ENCODE measurements around the gene SPEM1. TPM values are rescaled to one million over a fixed set of nuclear protein-coding genes. Genes with fewer than 3 reads are reported as not detected.
"Not testable (repeated sequence)": the region's sequence is repeated elsewhere in the genome, so short reads cannot be mapped to it uniquely, and the experiment has no call there.

The SPEM1 gene
- polyA plus RNA-seq, 3 donors = not detected

DNA sequence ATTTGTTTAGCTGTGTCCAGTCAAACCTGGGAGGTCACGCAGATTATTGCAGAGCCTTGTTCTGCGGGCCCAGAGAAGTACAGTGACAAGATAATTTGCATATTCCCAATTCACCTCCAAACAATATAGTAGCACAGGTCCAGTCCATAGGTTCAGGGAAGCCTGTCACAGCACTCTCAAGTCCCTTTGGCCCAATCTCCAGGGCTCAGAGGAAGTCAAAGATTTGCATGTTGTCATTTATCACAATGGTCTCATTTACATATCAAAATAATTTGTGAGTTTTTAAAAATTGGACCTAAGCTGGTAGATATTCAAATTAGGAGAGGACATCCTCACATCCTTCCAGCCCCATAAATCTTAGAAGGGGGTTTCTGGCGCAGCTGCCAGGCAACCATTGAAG lies 47.4 kb downstream of the SPEM1 start:
- no peak for DNase-seq (ENCODE audit: low read depth in 3 of 3, low spot score in 2 of 3)

DNA sequence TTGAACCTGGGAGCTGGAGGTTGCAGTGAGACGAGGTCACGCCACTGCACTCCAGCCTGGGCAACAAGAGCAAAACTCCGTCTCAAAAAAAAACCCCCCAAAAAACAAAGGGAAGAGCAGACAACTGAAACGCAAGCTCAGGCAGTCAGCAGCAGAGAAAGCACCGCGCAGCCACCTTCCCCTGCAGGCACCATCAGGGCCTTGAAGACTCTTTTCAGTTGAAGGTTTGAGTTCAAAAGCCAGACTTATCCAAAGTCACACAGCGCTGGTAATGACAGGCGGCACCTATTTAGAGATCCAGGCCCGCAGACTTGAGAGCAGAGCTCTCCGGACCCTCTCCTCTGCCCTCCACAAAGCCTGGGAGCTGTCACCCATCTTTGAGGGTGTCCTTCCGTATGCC lies 48.2 kb downstream of the SPEM1 start:
- no peak for DNase-seq (ENCODE audit: low read depth in 3 of 3, low spot score in 2 of 3)

GRCh38 chr17:7468804-7469389 lies 48.8 kb downstream of the SPEM1 start:
- no peak for DNase-seq (ENCODE audit: low read depth in 3 of 3, low spot score in 2 of 3)

- not testable (repeated sequence) for DNase-seq (ENCODE audit: low read depth in 3 of 3, low spot score in 2 of 3)
Measured at GRCh38 chr17:7469843-7470242, 49.7 kb downstream of the SPEM1 start.

DNA sequence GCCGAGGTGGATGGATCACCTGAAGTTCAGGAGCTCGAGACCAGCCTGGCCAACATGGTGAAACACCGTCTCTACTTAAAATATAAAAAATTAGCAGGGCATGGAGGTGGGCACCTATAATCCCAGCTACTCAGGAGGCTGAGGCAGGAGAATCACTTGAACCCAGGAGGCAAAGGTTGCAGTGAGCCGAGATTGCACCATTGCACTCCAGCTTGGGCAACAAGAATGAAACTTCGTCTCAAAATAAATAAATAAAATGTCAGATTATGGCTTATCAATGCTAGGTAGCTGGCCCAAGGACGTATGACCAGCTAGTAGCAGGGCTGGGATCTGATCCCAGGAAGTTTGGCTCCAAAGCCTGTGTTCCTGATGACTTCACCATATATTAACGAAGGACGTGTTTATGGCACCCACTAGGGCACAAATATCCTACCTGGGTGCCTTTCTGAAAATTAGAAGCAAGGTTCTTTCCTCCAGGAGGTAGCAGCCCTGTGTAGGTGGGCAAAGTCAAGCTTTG lies 50.4 kb downstream of the SPEM1 start:
- DNase-seq (ENCODE audit: low read depth in 3 of 3, low spot score in 2 of 3) = not testable (repeated sequence)

Other genes with a start within 250 kb of the SPEM1 start
- gene ASGR1, start 241.0 kb upstream of the SPEM1 start, polyA plus RNA-seq (ENCODE audit: insufficient read length in 3 of 3) = 1 to 10 TPM; 5.3 to 6.7 (median 5.7) TPM
- 10 to 100 TPM; 22.5 to 25.2 (median 22.8) TPM for gene DLG4, start 200.5 kb upstream of the SPEM1 start, polyA plus RNA-seq (ENCODE audit: insufficient read length in 3 of 3)
- 100 to 1,000 TPM; 371 to 476 (median 439) TPM for gene ACADVL, start 200.4 kb upstream of the SPEM1 start, polyA plus RNA-seq (ENCODE audit: insufficient read length in 3 of 3)
- gene DVL2, start 185.8 kb upstream of the SPEM1 start, polyA plus RNA-seq (ENCODE audit: insufficient read length in 3 of 3) = 10 to 100 TPM; 44.4 to 52.4 (median 44.8) TPM
- 10 to 100 TPM; 51.1 to 60.7 (median 53.7) TPM for gene PHF23, start 180.9 kb upstream of the SPEM1 start, polyA plus RNA-seq (ENCODE audit: insufficient read length in 3 of 3)
- 100 to 1,000 TPM; 466 to 495 (median 468) TPM for gene GABARAP, start 177.9 kb upstream of the SPEM1 start, polyA plus RNA-seq (ENCODE audit: insufficient read length in 3 of 3)
- gene CTDNEP1, start 168.6 kb upstream of the SPEM1 start, polyA plus RNA-seq (ENCODE audit: insufficient read length in 3 of 3) = 100 to 1,000 TPM; 142 to 144 (median 142) TPM
- 10 to 100 TPM; 48.1 to 53.1 (median 51.8) TPM for gene ELP5, start 168.1 kb upstream of the SPEM1 start, polyA plus RNA-seq (ENCODE audit: insufficient read length in 3 of 3)
- gene CLDN7, start 157.8 kb upstream of the SPEM1 start, polyA plus RNA-seq (ENCODE audit: insufficient read length in 3 of 3) = 10 to 100 TPM; 37.3 to 47.0 (median 46.1) TPM
- 1 to 10 TPM; 1.6 to 2.2 (median 2.0) TPM for gene SLC2A4, start 138.6 kb upstream of the SPEM1 start, polyA plus RNA-seq (ENCODE audit: insufficient read length in 3 of 3)
- gene YBX2, start 125.7 kb upstream of the SPEM1 start, polyA plus RNA-seq (ENCODE audit: insufficient read length in 3 of 3) = 1 to 10 TPM; 1.8 to 3.1 (median 2.8) TPM
- gene EIF5A, start 112.7 kb upstream of the SPEM1 start, polyA plus RNA-seq (ENCODE audit: insufficient read length in 3 of 3) = 100 to 1,000 TPM; 280 to 329 (median 326) TPM
- 10 to 100 TPM; 85.8 to 96.1 (median 87.8) TPM for gene GPS2, start 105.0 kb upstream of the SPEM1 start, polyA plus RNA-seq (ENCODE audit: insufficient read length in 3 of 3)
- gene NEURL4, start 91.0 kb upstream of the SPEM1 start, polyA plus RNA-seq (ENCODE audit: insufficient read length in 3 of 3) = 10 to 100 TPM; 23.4 to 27.7 (median 24.7) TPM
- gene ACAP1, start 83.8 kb upstream of the SPEM1 start, polyA plus RNA-seq (ENCODE audit: insufficient read length in 3 of 3) = 1 to 10 TPM; 4.6 to 6.0 (median 5.7) TPM
- 10 to 100 TPM; 11.7 to 12.7 (median 11.7) TPM for gene KCTD11, start 68.2 kb upstream of the SPEM1 start, polyA plus RNA-seq (ENCODE audit: insufficient read length in 3 of 3)
- not detected for gene TMEM95, start 65.2 kb upstream of the SPEM1 start, polyA plus RNA-seq (ENCODE audit: insufficient read length in 3 of 3)
- gene TNK1, start 39.2 kb upstream of the SPEM1 start, polyA plus RNA-seq (ENCODE audit: insufficient read length in 3 of 3) = 1 to 10 TPM; 4.4 to 5.2 (median 4.8) TPM
- gene PLSCR3, start 25.8 kb upstream of the SPEM1 start, polyA plus RNA-seq (ENCODE audit: insufficient read length in 3 of 3) = 10 to 100 TPM; 24.3 to 30.9 (median 28.6) TPM
- 10 to 100 TPM; 82.4 to 93.2 (median 86.5) TPM for gene TMEM256, start 16.2 kb upstream of the SPEM1 start, polyA plus RNA-seq (ENCODE audit: insufficient read length in 3 of 3)
- 10 to 100 TPM; 16.8 to 18.6 (median 18.2) TPM for gene NLGN2, start 12.5 kb upstream of the SPEM1 start, polyA plus RNA-seq (ENCODE audit: insufficient read length in 3 of 3)
- gene SPEM2, start 5.3 kb downstream of the SPEM1 start, polyA plus RNA-seq (ENCODE audit: insufficient read length in 3 of 3) = not detected
- not detected for gene SPEM3, start 8.5 kb downstream of the SPEM1 start, polyA plus RNA-seq (ENCODE audit: insufficient read length in 3 of 3)
- 1 to 10 TPM; 3.6 to 4.4 (median 4.2) TPM for gene TMEM102, start 15.1 kb downstream of the SPEM1 start, polyA plus RNA-seq (ENCODE audit: insufficient read length in 3 of 3)
- 1 to 10 TPM; 5.5 to 6.8 (median 6.6) TPM for gene FGF11, start 19.2 kb downstream of the SPEM1 start, polyA plus RNA-seq (ENCODE audit: insufficient read length in 3 of 3)
- 10 to 100 TPM; 10.1 to 11.0 (median 10.9) TPM for gene CHRNB1, start 24.7 kb downstream of the SPEM1 start, polyA plus RNA-seq (ENCODE audit: insufficient read length in 3 of 3)
- gene ZBTB4, start 59.3 kb downstream of the SPEM1 start, polyA plus RNA-seq (ENCODE audit: insufficient read length in 3 of 3) = 10 to 100 TPM; 35.9 to 38.0 (median 37.6) TPM
- under 1 TPM in 1 of 3 donors, not detected in 2; 0.10 TPM for gene SLC35G6, start 61.1 kb downstream of the SPEM1 start, polyA plus RNA-seq (ENCODE audit: insufficient read length in 3 of 3)
- 100 to 1,000 TPM; 108 to 118 (median 118) TPM for gene POLR2A, start 64.0 kb downstream of the SPEM1 start, polyA plus RNA-seq (ENCODE audit: insufficient read length in 3 of 3)
- gene TNFSF12, start 128.7 kb downstream of the SPEM1 start, polyA plus RNA-seq (ENCODE audit: insufficient read length in 3 of 3) = 10 to 100 TPM; 21.8 to 24.1 (median 22.3) TPM
- gene TNFSF13, start 138.4 kb downstream of the SPEM1 start, polyA plus RNA-seq (ENCODE audit: insufficient read length in 3 of 3) = 10 to 100 TPM; 11.6 to 15.0 (median 13.4) TPM
- gene SENP3, start 141.6 kb downstream of the SPEM1 start, polyA plus RNA-seq (ENCODE audit: insufficient read length in 3 of 3) = 10 to 100 TPM; 85.5 to 93.2 (median 91.8) TPM
- gene CD68, start 159.3 kb downstream of the SPEM1 start, polyA plus RNA-seq (ENCODE audit: insufficient read length in 3 of 3) = 10 to 100 TPM; 46.9 to 67.9 (median 57.3) TPM
- gene MPDU1, start 163.5 kb downstream of the SPEM1 start, polyA plus RNA-seq (ENCODE audit: insufficient read length in 3 of 3) = 100 to 1,000 TPM; 125 to 133 (median 125) TPM
- 1 to 10 TPM; 2.8 to 3.9 (median 2.9) TPM for gene SOX15, start 169.8 kb downstream of the SPEM1 start, polyA plus RNA-seq (ENCODE audit: insufficient read length in 3 of 3)
- 10 to 100 TPM; 41.4 to 42.8 (median 42.2) TPM for gene FXR2, start 194.6 kb downstream of the SPEM1 start, polyA plus RNA-seq (ENCODE audit: insufficient read length in 3 of 3)
- gene SAT2, start 207.5 kb downstream of the SPEM1 start, polyA plus RNA-seq (ENCODE audit: insufficient read length in 3 of 3) = 100 to 1,000 TPM; 130 to 152 (median 138) TPM
- 1 to 10 TPM; 2.5 to 4.9 (median 3.0) TPM for gene SHBG, start 209.8 kb downstream of the SPEM1 start, polyA plus RNA-seq (ENCODE audit: insufficient read length in 3 of 3)
- 10 to 100 TPM; 15.5 to 20.6 (median 20.4) TPM for gene ATP1B2, start 230.6 kb downstream of the SPEM1 start, polyA plus RNA-seq (ENCODE audit: insufficient read length in 3 of 3)